Measurements from ENCODE around the gene ETV7.

GRCh38 chr6:36334832-36335459 lies 52.5 kb downstream of the ETV7 start:
- TF ChIP-seq POLR2AphosphoS5 (IDR thresholded peaks at IDR 0.05; ENCODE audit: low read depth, low read length) = no peak
- TF ChIP-seq POLR2A (IDR thresholded peaks at IDR 0.05; ENCODE audit: low read depth, low read length) = no peak
